GM12892 (cell line): ENCODE measurements around the gene IFIH1.

Experiments
- POLR2A ChIP-seq: IDR thresholded peaks from 2 replicates; pipeline ENCODE4 v1.6.1; 2011; ENCODE audit warnings: low read depth, low read length, control low read depth
- TAF1 ChIP-seq: IDR thresholded peaks from 2 replicates; pipeline ENCODE4 v1.6.1; 2011; ENCODE audit warnings: low read depth, mild to moderate bottlenecking, control low read depth, low read length, borderline replicate concordance

GRCh38 chr2:162220368-162220767 is 98.1 kb downstream of the IFIH1 start:
- TF ChIP-seq POLR2A (no peak), TAF1 (no peak)
